NCI-H526 (cell line): ENCODE data around the gene SLC45A2.
A peak's percentile ranks its signal among the peaks of the same experiment; 100 is the strongest.
"Not testable (repeated sequence)": the region's sequence is repeated elsewhere in the genome, so short reads cannot be mapped to it uniquely, and the experiment has no call there.

Source experiments
- DNase-seq, 2 experiments: peaks; one replicate each; lab custom pipeline; 2025; lab: John Stamatoyannopoulos, UW

Gene SLC45A2

GRCh38 chr5:33966805-33967204, 17.7 kb downstream of the SLC45A2 start:
- peak in 1 of 2 experiments; percentile 24 for DNase-seq

GRCh38 chr5:33964132-33964700, 20.3 kb downstream of the SLC45A2 start:
- no peak for DNase-seq

- DNase-seq = no peak
Observed at GRCh38 chr5:33958176-33958575, 26.3 kb downstream of the SLC45A2 start.

DNA sequence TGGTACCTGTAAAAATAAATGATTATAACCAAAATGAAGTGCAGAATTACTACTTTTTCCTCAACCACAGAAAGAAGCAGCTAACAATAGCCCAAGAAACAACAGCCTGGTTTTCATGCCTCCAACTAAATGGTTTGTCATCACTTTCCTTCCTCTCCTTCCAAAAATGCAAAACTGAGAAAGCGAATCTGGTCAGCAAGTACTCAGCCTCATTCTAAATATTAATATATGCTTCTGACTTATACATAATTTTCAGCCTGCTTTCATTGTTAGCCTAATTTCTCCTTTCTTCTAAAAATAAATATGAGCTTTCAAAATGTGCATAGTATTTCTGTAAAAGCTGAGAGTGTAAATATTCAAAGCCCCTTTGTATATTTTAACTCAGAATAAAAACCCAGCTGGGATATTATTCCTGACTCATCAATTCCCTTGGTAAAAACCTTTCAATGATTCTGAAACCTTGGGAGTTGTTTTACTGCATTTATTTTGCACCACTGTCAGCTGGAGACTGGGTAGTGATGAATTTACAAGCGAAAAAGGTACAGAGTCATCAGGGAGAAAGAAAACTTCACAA, 26.8 kb downstream of the SLC45A2 start:
- no peak for DNase-seq

- DNase-seq = not testable (repeated sequence)
Observed at GRCh38 chr5:33952175-33952574, 32.3 kb downstream of the SLC45A2 start.

DNA sequence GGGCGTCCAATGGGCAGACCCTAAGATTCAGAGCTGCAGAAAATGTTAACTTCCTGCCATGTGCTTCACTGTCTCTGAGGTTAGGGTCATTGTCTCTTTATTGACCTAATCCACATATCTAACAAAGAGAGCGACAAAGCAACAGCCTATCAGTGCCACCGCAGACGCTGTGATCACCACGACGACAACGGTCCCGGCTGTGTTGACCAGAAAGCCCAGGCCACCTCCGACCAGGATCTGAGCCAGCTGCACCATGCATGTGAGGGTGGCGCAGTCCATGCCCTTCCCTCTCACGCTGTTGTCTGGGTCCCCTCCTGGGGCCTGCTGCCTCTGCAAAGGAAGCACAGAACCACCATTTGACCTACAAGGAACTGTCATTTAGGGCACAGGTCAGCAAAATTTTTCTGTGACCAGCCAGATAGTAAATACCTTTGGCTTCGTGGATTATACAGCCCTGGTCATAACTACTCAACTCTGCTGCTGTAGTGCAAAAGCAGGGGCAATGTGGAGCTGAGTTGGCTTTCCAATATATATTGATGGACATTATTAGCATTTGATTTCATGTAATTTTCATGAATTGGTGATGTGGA, 39.9 kb downstream of the SLC45A2 start:
- no peak for DNase-seq

GRCh38 chr5:33941090-33941489, 43.4 kb downstream of the SLC45A2 start:
- DNase-seq = peak; percentile 46 to 76

- DNase-seq = peak; percentile 15 to 75
Observed at GRCh38 chr5:33939556-33940262, 44.8 kb downstream of the SLC45A2 start.

- DNase-seq = peak in 1 of 2 experiments; percentile 53
Observed at GRCh38 chr5:33938881-33939280, 45.6 kb downstream of the SLC45A2 start.

DNA sequence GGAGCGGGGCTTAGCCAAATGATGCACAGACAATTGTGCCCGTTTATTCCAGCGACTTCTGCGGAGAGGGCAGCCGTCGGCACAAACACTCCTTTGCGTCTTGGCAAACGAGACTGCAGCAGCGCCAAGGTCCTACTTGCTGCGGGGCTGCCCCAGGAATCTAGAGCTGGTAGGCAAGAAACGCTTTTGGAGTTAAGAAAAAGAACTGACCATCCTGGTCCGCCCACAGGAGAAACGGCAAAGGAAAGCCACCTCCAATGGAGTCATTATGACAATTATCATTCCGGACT, 46.0 kb downstream of the SLC45A2 start:
- no peak for DNase-seq

DNA sequence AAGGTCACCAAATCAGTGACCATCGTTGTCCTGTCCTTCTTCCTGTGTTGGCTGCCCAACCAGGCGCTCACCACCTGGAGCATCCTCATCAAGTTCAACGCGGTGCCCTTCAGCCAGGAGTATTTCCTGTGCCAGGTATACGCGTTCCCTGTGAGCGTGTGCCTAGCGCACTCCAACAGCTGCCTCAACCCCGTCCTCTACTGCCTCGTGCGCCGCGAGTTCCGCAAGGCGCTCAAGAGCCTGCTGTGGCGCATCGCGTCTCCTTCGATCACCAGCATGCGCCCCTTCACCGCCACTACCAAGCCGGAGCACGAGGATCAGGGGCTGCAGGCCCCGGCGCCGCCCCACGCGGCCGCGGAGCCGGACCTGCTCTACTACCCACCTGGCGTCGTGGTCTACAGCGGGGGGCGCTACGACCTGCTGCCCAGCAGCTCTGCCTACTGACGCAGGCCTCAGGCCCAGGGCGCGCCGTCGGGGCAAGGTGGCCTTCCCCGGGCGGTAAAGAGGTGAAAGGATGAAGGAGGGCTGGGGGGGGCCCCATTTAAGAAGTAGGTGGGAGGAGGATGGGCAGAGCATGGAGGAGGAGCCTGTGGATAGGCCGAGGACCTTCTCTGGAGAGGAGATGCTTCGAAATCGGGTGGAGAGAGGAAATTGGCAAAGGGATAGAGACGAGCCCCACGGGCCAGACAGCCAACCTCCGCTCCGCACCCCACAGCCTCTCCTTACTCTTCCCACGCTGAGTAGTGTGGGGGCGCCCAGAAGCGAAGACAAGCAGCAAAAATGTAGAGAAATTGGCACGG, 46.6 kb downstream of the SLC45A2 start:
- no peak for DNase-seq

- DNase-seq = no peak
Observed at GRCh38 chr5:33937017-33937706, 47.3 kb downstream of the SLC45A2 start.

- DNase-seq = peak in 1 of 2 experiments; percentile 38
Observed at GRCh38 chr5:33936381-33937016, 48.0 kb downstream of the SLC45A2 start, which contains the start of gene RXFP3. Gene RXFP3, plus strand, starts transcription at chr5:33936386. Its CDS starts 355 bp downstream, at chr5:33936741.

DNA sequence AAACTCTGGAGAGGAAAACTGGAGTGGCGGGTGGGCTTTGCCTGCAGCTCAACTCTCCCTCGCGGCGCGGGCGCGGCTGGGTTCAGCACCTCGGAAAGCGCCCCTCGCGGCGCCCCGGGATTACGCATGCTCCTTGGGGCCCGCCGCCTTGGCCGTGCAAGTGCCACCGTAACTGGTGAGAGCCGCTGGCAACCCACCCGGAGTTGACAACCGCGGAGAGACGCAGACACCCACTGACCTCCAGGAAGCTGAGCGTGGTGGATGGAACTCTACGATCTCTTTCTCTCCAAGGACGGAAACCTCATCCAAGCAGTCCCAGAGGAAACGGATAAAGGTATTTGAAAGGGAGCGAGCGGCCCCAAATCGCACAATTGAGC, 48.5 kb downstream of the SLC45A2 start:
- DNase-seq = peak in 1 of 2 experiments; percentile 75

GRCh38 chr5:33934176-33934575, 50.3 kb downstream of the SLC45A2 start:
- no peak for DNase-seq

DNA sequence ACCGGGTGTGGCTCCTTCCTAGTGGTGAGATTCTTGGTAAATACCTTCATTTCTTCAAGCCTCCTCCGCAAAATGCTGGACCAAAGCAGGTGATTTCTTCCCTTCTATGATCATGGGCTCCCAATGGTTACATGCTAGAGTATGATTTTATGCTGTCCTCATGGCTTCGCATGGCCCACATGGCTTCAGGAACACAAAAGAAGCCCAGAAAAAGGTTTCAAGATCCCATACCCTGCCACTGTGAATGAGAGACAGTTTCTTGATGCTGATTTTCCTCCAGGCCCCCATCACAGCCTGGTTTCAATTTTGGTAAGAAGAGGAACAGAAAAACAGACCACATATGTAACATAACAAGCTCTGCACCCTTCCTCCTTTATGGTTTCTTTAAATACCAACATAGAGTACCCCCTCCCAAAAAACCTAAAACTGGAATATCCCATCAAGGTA, 50.7 kb downstream of the SLC45A2 start:
- DNase-seq = no peak

GRCh38 chr5:33931136-33931535, 53.4 kb downstream of the SLC45A2 start:
- DNase-seq = no peak

- no peak for DNase-seq
Observed at GRCh38 chr5:33929925-33930690, 54.4 kb downstream of the SLC45A2 start.

GRCh38 chr5:33928283-33928682, 56.2 kb downstream of the SLC45A2 start:
- DNase-seq = no peak

- DNase-seq = peak; percentile 32 to 42
Observed at GRCh38 chr5:33927685-33928084, 56.8 kb downstream of the SLC45A2 start.
